Right renal cortex interstitium (tissue), 3 donors: ENCODE results near the gene ISG15. TPM values are rescaled to one million over a fixed set of nuclear protein-coding genes. Genes with fewer than 3 reads are reported as not detected.
"Not testable (repeated sequence)": the region's sequence is repeated elsewhere in the genome, so short reads cannot be mapped to it uniquely, and the experiment has no call there.

Source experiments
- DNase-seq, 3 donors: peaks; one replicate each; pipeline ENCODE4 v3.0.0-alpha.2; 2013; ENCODE audit warnings: low read depth in 3 of 3, low spot score in 2 of 3
- polyA plus RNA-seq, 3 donors: library from polyadenylated mRNA; unstranded; fragments of 120-200 nt; gene quantifications; one replicate each; pipeline ENCODE4 v1.2.1, GENCODE V29; 2013; ENCODE audit not compliant: insufficient read length in 3 of 3

Gene ISG15
- polyA plus RNA-seq, 3 donors, result 9.4 to 15.0 (median 10.7) TPM

DNA sequence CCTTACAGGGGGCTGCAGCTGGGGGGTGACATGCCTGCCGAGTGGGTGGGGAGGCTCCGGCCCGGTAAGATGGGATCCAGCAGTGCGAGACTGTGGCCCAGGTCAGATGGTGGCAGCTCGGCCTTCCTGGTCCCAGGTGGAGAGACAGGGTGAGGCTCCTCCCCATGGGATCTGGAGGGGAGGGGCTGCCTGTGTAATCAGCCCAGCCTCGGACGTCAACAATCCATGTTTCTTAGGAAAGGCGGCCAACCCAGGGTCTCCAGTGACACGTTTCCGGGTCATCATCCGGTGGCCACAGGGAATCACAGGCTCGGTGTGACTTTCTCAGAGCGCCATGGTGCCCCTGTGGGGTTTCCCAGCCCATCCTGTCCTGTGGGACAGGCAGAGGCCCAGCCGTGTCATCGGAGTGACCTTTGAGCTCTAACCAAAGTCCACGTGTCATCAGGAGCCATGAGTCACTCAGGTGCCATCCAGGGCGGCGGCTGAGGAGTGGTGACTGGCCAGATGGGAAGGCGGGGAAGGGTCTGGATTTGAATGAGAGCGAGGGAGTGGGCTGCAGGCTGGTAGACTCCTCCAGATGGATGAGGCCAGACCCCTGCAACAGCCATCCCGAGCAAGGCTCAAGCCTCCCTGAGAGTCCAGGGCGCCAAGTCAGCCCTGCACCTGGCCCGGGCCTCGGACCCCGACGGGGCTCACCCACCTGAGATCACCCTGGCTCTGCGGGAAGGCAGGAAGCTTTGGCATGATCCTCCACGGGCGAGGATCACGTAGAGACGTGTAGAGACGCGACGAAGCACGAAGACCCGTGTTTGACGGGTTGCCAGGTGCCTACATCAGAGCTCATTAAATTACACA, 6.8 kb upstream of the ISG15 start:
- DNase-seq, result no peak

GRCh38 chr1:1010131-1010530, 3.2 kb upstream of the ISG15 start:
- DNase-seq, result not testable (repeated sequence)

DNA sequence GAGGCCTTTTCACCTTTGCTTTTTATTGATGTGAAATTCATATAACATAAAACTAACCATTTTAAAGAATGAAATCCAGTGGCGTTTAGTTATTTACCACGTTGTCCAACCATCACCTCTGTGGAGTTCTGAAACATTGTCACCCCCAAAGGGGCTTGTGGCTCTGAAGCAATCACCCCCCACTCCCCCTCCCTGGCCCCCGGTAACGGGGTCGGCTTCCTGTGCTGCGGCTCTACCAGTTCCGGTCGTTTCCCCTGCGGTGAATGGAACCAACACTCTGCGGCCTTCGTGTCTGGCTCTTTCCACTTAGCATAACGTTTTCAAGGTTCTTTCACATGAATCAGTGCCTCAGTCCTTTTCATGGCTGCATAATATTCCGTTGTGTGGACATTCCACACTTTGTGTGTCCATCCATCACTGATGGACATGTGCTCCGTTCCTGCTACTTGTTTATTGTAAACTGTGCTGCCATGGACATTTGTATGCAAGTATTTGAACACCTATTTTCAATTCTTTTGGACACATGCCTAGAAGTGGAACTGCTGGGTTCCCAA, 1.8 kb upstream of the ISG15 start:
- no peak for DNase-seq

- DNase-seq, result not testable (repeated sequence)
Observed at GRCh38 chr1:1012736-1013104, 577 bp upstream of the ISG15 start.

- DNase-seq, result no peak
Observed at GRCh38 chr1:1013922-1014648, 788 bp downstream of the ISG15 start.

- DNase-seq, result no peak
Observed at GRCh38 chr1:1014799-1015681, 1.7 kb downstream of the ISG15 start.

GRCh38 chr1:1017397-1018320, 4.4 kb downstream of the ISG15 start:
- DNase-seq, result not testable (repeated sequence)

- DNase-seq, result not testable (repeated sequence)
Observed at GRCh38 chr1:1018321-1018685, 5.0 kb downstream of the ISG15 start.

GRCh38 chr1:1019122-1019999, 6.1 kb downstream of the ISG15 start:
- DNase-seq, result no peak

DNA sequence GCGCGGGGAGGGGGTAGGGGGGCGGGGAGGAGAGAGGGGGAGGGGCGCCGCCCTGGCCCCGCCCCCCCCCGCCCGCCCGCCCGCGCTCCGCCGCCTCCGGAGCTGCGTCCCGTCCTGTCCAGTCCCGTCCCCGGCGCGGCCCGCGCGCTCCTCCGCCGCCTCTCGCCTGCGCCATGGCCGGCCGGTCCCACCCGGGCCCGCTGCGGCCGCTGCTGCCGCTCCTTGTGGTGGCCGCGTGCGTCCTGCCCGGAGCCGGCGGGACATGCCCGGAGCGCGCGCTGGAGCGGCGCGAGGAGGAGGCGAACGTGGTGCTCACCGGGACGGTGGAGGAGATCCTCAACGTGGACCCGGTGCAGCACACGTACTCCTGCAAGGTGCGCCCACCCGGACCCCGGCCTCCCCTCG, 6.7 kb downstream of the ISG15 start, which contains the start of gene AGRN:
TSS of gene AGRN (plus strand) at position 121 of the 405 bp plus-strand sequence. CDS start at position 174, 53 bp downstream.
- no peak for DNase-seq

- no peak for DNase-seq
Observed at GRCh38 chr1:1020415-1021009, 7.2 kb downstream of the ISG15 start.

GRCh38 chr1:1021010-1021919, 8.0 kb downstream of the ISG15 start:
- no peak for DNase-seq

DNA sequence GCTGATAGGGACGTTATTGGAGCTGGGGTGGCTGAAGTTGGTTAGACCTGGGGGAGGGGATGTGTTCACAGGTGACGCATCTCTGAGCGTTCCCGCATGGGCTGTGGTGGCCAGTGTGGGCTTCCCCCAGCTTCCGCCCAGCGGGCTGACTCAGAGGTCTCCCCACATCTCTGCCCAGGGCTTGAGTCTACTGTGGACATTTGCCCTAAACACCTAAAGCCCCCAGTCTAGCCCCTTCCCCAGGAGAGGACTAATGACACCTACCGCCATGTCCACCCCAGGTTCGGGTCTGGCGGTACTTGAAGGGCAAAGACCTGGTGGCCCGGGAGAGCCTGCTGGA, 8.6 kb downstream of the ISG15 start:
- no peak for DNase-seq

DNA sequence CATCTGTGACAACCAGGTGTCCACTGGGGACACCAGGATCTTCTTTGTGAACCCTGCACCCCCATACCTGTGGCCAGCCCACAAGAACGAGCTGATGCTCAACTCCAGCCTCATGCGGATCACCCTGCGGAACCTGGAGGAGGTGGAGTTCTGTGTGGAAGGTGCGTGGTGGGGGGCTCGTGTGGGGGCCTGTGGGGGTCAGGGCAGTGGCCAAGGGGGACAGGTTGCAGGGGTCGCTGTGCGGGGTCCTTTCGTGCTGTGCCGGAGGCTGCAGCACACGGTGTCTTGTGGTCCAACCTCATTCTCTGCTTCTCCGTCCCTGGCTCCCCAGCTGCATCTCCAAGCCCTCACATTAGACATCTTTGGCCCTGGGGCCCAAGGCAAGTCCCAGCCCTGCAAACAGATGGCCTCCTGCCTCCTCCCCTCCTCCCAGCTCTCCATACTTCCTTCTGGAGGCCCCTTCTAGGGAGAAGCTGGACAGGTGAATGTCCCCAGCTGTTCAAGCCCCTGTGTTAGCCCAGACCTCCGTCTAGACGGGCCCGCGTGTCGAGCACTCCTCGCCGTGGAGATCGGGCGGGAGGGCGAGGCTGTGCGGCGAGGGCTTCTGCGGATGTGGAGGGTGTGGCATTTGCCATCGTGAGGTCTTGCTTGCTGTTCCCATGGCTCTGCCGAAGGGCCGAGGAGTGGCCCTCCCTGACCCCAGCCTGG, 9.2 kb downstream of the ISG15 start:
- DNase-seq, result no peak

DNA sequence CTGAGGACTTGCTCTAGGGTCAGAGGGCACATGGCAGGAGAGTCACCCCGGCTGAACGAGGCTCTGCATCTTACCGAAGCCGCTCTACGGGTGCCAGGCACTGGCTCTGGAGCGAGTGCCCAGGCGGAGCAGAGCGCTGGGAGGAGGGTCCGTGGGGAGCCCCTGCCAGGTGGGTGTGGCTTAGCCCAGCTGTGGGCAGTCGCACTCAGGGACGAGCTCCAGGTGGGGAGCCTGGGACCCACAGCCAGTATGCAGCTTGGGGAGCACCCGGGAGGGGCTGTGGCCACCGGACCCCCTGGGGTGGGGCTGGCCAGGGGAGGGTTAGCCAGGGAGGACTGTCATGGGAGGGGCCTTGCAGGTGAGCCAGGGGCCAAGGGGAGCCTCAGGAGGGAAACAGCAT, 10.4 kb downstream of the ISG15 start:
- no peak for DNase-seq

DNA sequence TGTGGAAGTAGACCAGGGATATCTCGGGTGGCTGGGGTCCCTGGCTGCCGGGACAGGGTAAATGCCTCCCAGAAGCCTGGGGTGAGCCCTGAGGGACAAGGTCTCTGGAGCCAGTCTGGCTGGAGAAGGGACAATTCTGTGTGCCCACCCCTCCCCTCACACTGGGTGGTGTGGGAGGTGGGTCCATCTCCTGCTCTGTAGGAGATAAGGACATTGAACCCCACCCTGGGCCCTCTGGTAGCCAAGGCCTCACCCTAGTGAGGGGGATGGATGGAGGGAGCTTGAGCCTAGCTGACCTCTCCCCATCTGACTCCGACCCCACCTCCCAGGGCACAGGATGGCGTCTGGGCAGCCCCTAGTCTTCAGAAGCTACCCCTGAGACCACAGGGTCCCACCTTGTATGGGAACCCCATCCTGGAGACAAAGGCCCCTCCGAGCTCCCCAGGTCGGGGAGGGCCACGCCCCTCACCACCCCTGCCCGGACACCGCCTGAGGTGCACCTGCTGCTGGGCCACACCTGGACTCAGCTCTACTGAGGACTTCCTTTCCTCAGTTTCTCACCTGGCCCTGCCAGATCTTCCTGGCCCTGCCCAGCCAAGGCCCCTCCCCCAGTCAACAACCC, 11.0 kb downstream of the ISG15 start:
- DNase-seq, result no peak
